HG03354 (cell line): ENCODE measurements around the gene RNFT1.
"Not testable (repeated sequence)": the region's sequence is repeated elsewhere in the genome, so short reads cannot be mapped to it uniquely, and the experiment has no call there.

Experiments
- ATAC-seq: cut with Tn5 transposase; IDR thresholded peaks from one replicate; pipeline ENCODE4 v1.9.1; 2021; ENCODE audit warnings: mild to moderate bottlenecking; ENCODE audit not compliant: unreplicated experiment, poor library complexity, severe bottlenecking

The RNFT1 gene

GRCh38 chr17:59964482-59965328, at the start of gene RNFT1:
Gene RNFT1 (minus strand): TSS chr17:59964740. CDS start chr17:59964663, 77 bp downstream.
- ATAC-seq: peak; percentile 89

GRCh38 chr17:60009326-60009725, 44.8 kb upstream of the RNFT1 start:
- ATAC-seq: not testable (repeated sequence)

GRCh38 chr17:60008377-60008776, 43.8 kb upstream of the RNFT1 start:
- ATAC-seq: not testable (repeated sequence)

- no peak for ATAC-seq
Measured at GRCh38 chr17:60006160-60006559, 41.6 kb upstream of the RNFT1 start.

GRCh38 chr17:60004561-60004960, 40.0 kb upstream of the RNFT1 start:
- ATAC-seq: not testable (repeated sequence)

GRCh38 chr17:60002405-60002804, 37.9 kb upstream of the RNFT1 start:
- not testable (repeated sequence) for ATAC-seq

- ATAC-seq: not testable (repeated sequence)
Measured at GRCh38 chr17:59996608-59997007, 32.1 kb upstream of the RNFT1 start.

GRCh38 chr17:59975166-59975565, 10.6 kb upstream of the RNFT1 start:
- ATAC-seq: not testable (repeated sequence)

- not testable (repeated sequence) for ATAC-seq
Measured at GRCh38 chr17:59973483-59973882, 8.9 kb upstream of the RNFT1 start.

GRCh38 chr17:59972778-59973177, 8.2 kb upstream of the RNFT1 start:
- ATAC-seq: no peak

- not testable (repeated sequence) for ATAC-seq
Measured at GRCh38 chr17:59971771-59972170, 7.2 kb upstream of the RNFT1 start.

GRCh38 chr17:59963738-59964481, 630 bp downstream of the RNFT1 start:
- peak; percentile 46 for ATAC-seq

GRCh38 chr17:59962739-59963318, 1.7 kb downstream of the RNFT1 start:
- ATAC-seq: no peak

GRCh38 chr17:59959574-59959973, 5.0 kb downstream of the RNFT1 start:
- not testable (repeated sequence) for ATAC-seq

GRCh38 chr17:59954856-59955255, 9.7 kb downstream of the RNFT1 start:
- no peak for ATAC-seq

GRCh38 chr17:59950049-59950448, 14.5 kb downstream of the RNFT1 start:
- ATAC-seq: no peak

GRCh38 chr17:59947310-59947709, 17.2 kb downstream of the RNFT1 start:
- ATAC-seq: not testable (repeated sequence)

- ATAC-seq: not testable (repeated sequence)
Measured at GRCh38 chr17:59946433-59946832, 18.1 kb downstream of the RNFT1 start.

GRCh38 chr17:59941131-59941530, 23.4 kb downstream of the RNFT1 start:
- ATAC-seq: no peak

GRCh38 chr17:59940697-59941096, 23.8 kb downstream of the RNFT1 start:
- ATAC-seq: not testable (repeated sequence)
